ENCODE results near the gene PKNOX2.

PKNOX2 gene

DNA sequence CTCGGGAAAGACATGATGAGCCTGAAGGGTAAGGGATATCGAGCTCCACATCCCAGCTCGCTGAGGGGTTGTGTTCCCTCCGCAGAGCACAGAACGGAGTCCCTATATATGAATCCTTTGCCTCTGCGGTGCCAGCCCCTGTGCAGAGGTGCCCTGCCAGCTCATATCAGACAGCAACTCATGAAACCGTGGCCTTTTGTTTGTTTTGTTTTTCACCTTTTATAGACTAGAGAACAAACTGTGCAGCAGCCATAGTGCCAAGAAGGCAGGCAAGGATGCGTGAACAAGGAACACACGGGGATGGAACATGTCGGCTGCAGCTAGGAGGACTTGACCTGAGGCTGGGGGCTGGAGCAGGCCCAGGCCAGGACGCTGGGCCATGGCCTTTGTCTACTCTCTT is 109.8 kb downstream of the PKNOX2 start:
- H3K9ac ChIP-seq (ENCODE audit: low read length in 5 of 5), result no peak overlapping the region
- H3K36me3 ChIP-seq (ENCODE audit: control insufficient read depth in 5 of 5, insufficient read depth in 5 of 5, low read length in 5 of 5), result no peaks in the 10 kb centered on the region
- peaks cover 0 to 4% (median 0%) of the 10 kb centered on the region in 5 donors for H3K27me3 ChIP-seq (ENCODE audit: control insufficient read depth in 5 of 5, insufficient read depth in 4 of 5, low read length in 5 of 5)
- no peak overlapping the region for H3K27ac ChIP-seq (ENCODE audit: low read depth, low read length)
- no peaks in the 10 kb centered on the region for H3K9me3 ChIP-seq (ENCODE audit: control insufficient read depth in 5 of 5, low read length in 5 of 5)
- no peak overlapping the region for H3K4me3 ChIP-seq (ENCODE audit: low read depth in 1 of 5, low read length in 5 of 5)
- no peaks in the 10 kb centered on the region for H3K4me1 ChIP-seq (ENCODE audit: control insufficient read depth in 5 of 5, insufficient read depth in 5 of 5, low read length in 5 of 5)

GRCh38 chr11:125274774-125275173 is 110.2 kb downstream of the PKNOX2 start:
- Histone ChIP-seq H3K36me3 (ENCODE audit: control insufficient read depth in 5 of 5, insufficient read depth in 5 of 5, low read length in 5 of 5) (no peaks in the 10 kb centered on the region), H3K9me3 (ENCODE audit: control insufficient read depth in 5 of 5, low read length in 5 of 5) (no peaks in the 10 kb centered on the region), H3K27ac (ENCODE audit: low read depth, low read length) (no peak overlapping the region), H3K9ac (ENCODE audit: low read length in 5 of 5) (no peak overlapping the region), H3K27me3 (ENCODE audit: control insufficient read depth in 5 of 5, insufficient read depth in 4 of 5, low read length in 5 of 5) (peaks cover 0 to 4% (median 0%) of the 10 kb centered on the region in 5 donors), H3K4me1 (ENCODE audit: control insufficient read depth in 5 of 5, insufficient read depth in 5 of 5, low read length in 5 of 5) (no peaks in the 10 kb centered on the region), H3K4me3 (ENCODE audit: low read depth in 1 of 5, low read length in 5 of 5) (no peak overlapping the region)

- no peaks in the 10 kb centered on the region for H3K4me1 ChIP-seq (ENCODE audit: control insufficient read depth in 5 of 5, insufficient read depth in 5 of 5, low read length in 5 of 5)
- no peak overlapping the region for H3K4me3 ChIP-seq (ENCODE audit: low read depth in 1 of 5, low read length in 5 of 5)
- H3K27me3 ChIP-seq (ENCODE audit: control insufficient read depth in 5 of 5, insufficient read depth in 4 of 5, low read length in 5 of 5), result peaks cover 0 to 4% (median 0%) of the 10 kb centered on the region in 5 donors
- H3K9ac ChIP-seq (ENCODE audit: low read length in 5 of 5), result no peak overlapping the region
- no peak overlapping the region for H3K27ac ChIP-seq (ENCODE audit: low read depth, low read length)
- no peaks in the 10 kb centered on the region for H3K36me3 ChIP-seq (ENCODE audit: control insufficient read depth in 5 of 5, insufficient read depth in 5 of 5, low read length in 5 of 5)
- H3K9me3 ChIP-seq (ENCODE audit: control insufficient read depth in 5 of 5, low read length in 5 of 5), result no peaks in the 10 kb centered on the region
These were observed 111.5 kb downstream of the PKNOX2 start for GRCh38 chr11:125275905-125276618.

DNA sequence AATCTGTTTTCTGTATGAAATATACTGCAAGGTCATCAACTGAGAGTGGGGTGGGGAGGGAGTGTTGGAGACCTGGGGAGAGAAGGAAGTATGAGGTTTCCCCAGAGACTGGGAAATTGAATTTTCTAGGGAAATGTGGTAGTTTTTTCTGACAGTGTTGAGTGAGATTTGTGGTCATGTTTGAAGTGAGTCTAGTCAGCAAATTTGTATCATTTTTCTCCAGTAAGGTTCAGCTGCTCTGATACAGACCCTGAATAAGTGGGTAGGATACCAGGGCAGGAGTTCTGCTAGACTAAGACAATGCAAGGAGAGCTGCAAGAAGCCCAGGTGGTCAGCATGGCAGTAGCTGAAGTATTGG is 112.0 kb downstream of the PKNOX2 start:
- Histone ChIP-seq H3K4me3 (ENCODE audit: low read depth in 1 of 5, low read length in 5 of 5) (no peak overlapping the region), H3K36me3 (ENCODE audit: control insufficient read depth in 5 of 5, insufficient read depth in 5 of 5, low read length in 5 of 5) (no peaks in the 10 kb centered on the region), H3K9me3 (ENCODE audit: control insufficient read depth in 5 of 5, low read length in 5 of 5) (no peaks in the 10 kb centered on the region), H3K4me1 (ENCODE audit: control insufficient read depth in 5 of 5, insufficient read depth in 5 of 5, low read length in 5 of 5) (no peaks in the 10 kb centered on the region), H3K9ac (ENCODE audit: low read length in 5 of 5) (no peak overlapping the region), H3K27ac (ENCODE audit: low read depth, low read length) (no peak overlapping the region), H3K27me3 (ENCODE audit: control insufficient read depth in 5 of 5, insufficient read depth in 4 of 5, low read length in 5 of 5) (peaks cover 0 to 4% (median 0%) of the 10 kb centered on the region in 5 donors)

GRCh38 chr11:125279676-125280418 is 115.3 kb downstream of the PKNOX2 start:
- Histone ChIP-seq H3K27ac (ENCODE audit: low read depth, low read length) (no peak overlapping the region), H3K9me3 (ENCODE audit: control insufficient read depth in 5 of 5, low read length in 5 of 5) (no peaks in the 10 kb centered on the region), H3K4me1 (ENCODE audit: control insufficient read depth in 5 of 5, insufficient read depth in 5 of 5, low read length in 5 of 5) (peaks cover 0 to 3% (median 0%) of the 10 kb centered on the region in 5 donors), H3K27me3 (ENCODE audit: control insufficient read depth in 5 of 5, insufficient read depth in 4 of 5, low read length in 5 of 5) (peaks cover 0 to 3% (median 0%) of the 10 kb centered on the region in 5 donors), H3K9ac (ENCODE audit: low read length in 5 of 5) (no peak overlapping the region), H3K36me3 (ENCODE audit: control insufficient read depth in 5 of 5, insufficient read depth in 5 of 5, low read length in 5 of 5) (no peaks in the 10 kb centered on the region), H3K4me3 (ENCODE audit: low read depth in 1 of 5, low read length in 5 of 5) (no peak overlapping the region)

GRCh38 chr11:125280646-125281045 is 116.1 kb downstream of the PKNOX2 start:
- Histone ChIP-seq H3K27me3 (ENCODE audit: control insufficient read depth in 5 of 5, insufficient read depth in 4 of 5, low read length in 5 of 5) (peaks cover 0 to 3% (median 0%) of the 10 kb centered on the region in 5 donors), H3K9ac (ENCODE audit: low read length in 5 of 5) (no peak overlapping the region), H3K4me3 (ENCODE audit: low read depth in 1 of 5, low read length in 5 of 5) (no peak overlapping the region), H3K27ac (ENCODE audit: low read depth, low read length) (no peak overlapping the region), H3K36me3 (ENCODE audit: control insufficient read depth in 5 of 5, insufficient read depth in 5 of 5, low read length in 5 of 5) (no peaks in the 10 kb centered on the region), H3K9me3 (ENCODE audit: control insufficient read depth in 5 of 5, low read length in 5 of 5) (no peaks in the 10 kb centered on the region), H3K4me1 (ENCODE audit: control insufficient read depth in 5 of 5, insufficient read depth in 5 of 5, low read length in 5 of 5) (peaks cover 0 to 3% (median 0%) of the 10 kb centered on the region in 5 donors)

GRCh38 chr11:125281831-125282595 is 117.5 kb downstream of the PKNOX2 start:
- Histone ChIP-seq H3K27me3 (ENCODE audit: control insufficient read depth in 5 of 5, insufficient read depth in 4 of 5, low read length in 5 of 5) (no peaks in the 10 kb centered on the region), H3K4me1 (ENCODE audit: control insufficient read depth in 5 of 5, insufficient read depth in 5 of 5, low read length in 5 of 5) (peaks cover 0 to 6% (median 0%) of the 10 kb centered on the region in 5 donors), H3K36me3 (ENCODE audit: control insufficient read depth in 5 of 5, insufficient read depth in 5 of 5, low read length in 5 of 5) (no peaks in the 10 kb centered on the region), H3K4me3 (ENCODE audit: low read depth in 1 of 5, low read length in 5 of 5) (no peak overlapping the region), H3K9me3 (ENCODE audit: control insufficient read depth in 5 of 5, low read length in 5 of 5) (no peaks in the 10 kb centered on the region), H3K27ac (ENCODE audit: low read depth, low read length) (no peak overlapping the region), H3K9ac (ENCODE audit: low read length in 5 of 5) (no peak overlapping the region)

- Histone ChIP-seq H3K36me3 (ENCODE audit: control insufficient read depth in 5 of 5, insufficient read depth in 5 of 5, low read length in 5 of 5) (no peaks in the 10 kb centered on the region), H3K9me3 (ENCODE audit: control insufficient read depth in 5 of 5, low read length in 5 of 5) (no peaks in the 10 kb centered on the region), H3K27ac (ENCODE audit: low read depth, low read length) (no peak overlapping the region), H3K27me3 (ENCODE audit: control insufficient read depth in 5 of 5, insufficient read depth in 4 of 5, low read length in 5 of 5) (no peaks in the 10 kb centered on the region), H3K4me3 (ENCODE audit: low read depth in 1 of 5, low read length in 5 of 5) (no peak overlapping the region), H3K4me1 (ENCODE audit: control insufficient read depth in 5 of 5, insufficient read depth in 5 of 5, low read length in 5 of 5) (peaks cover 0 to 12% (median 0%) of the 10 kb centered on the region in 5 donors), H3K9ac (ENCODE audit: low read length in 5 of 5) (no peak overlapping the region)
These were observed 118.0 kb downstream of the PKNOX2 start for GRCh38 chr11:125282596-125282914.

DNA sequence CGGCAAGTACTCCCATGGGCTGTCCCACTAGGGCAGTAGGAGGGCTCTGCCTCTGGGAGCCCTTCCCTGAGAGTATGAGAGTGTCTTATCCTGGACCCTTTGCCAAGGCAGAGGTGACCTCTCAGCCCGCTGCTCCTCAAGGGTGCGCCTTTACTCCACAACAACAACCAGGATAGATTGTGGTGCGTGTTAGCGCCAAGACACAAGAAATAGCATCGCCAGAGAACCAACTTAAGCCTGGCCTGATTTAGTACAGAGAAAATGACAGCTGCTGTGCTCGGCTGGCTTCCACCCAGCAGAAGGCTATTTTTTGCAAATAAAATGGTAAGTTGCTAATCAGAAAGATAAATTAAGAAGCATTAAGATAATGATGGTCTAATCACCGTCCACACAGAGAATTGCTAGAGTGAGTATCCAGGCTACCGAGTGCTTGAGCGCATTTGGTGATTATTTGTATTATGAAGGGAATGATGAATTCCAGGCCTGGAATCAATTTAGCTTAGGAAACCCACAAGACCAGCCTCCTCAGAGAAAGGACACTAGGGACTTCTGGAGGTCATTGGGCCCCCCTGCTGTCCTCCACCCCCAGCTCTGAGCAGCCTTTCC is 119.8 kb downstream of the PKNOX2 start:
- Histone ChIP-seq H3K4me1 (ENCODE audit: control insufficient read depth in 5 of 5, insufficient read depth in 5 of 5, low read length in 5 of 5) (peaks cover 0 to 16% (median 0%) of the 10 kb centered on the region in 5 donors), H3K27ac (ENCODE audit: low read depth, low read length) (no peak overlapping the region), H3K27me3 (ENCODE audit: control insufficient read depth in 5 of 5, insufficient read depth in 4 of 5, low read length in 5 of 5) (no peaks in the 10 kb centered on the region), H3K36me3 (ENCODE audit: control insufficient read depth in 5 of 5, insufficient read depth in 5 of 5, low read length in 5 of 5) (no peaks in the 10 kb centered on the region), H3K9me3 (ENCODE audit: control insufficient read depth in 5 of 5, low read length in 5 of 5) (no peaks in the 10 kb centered on the region), H3K9ac (ENCODE audit: low read length in 5 of 5) (no peak overlapping the region), H3K4me3 (ENCODE audit: low read depth in 1 of 5, low read length in 5 of 5) (no peak overlapping the region)

Data from subcutaneous abdominal adipose tissue (tissue), 5 donors.